Measurements from ENCODE around the gene BCAS3. TPM values are rescaled to one million over a fixed set of nuclear protein-coding genes. Genes with fewer than 3 reads are reported as not detected.

Gene BCAS3
- total and polyA plus RNA-seq, 4 experiments from 2014 or later = 27.0 to 45.2 (median 41.2) TPM

GRCh38 chr17:61155590-61156237 is 478.1 kb downstream of the BCAS3 start:
- no peak for DNase-seq
- H3K4me1 Mint-ChIP-seq = peaks cover 5 to 9% (median 8%) of the 10 kb centered on the region in 4 donors
- peaks cover 6% of the 10 kb centered on the region for H3K4me1 ChIP-seq (ENCODE audit: insufficient read depth, low read length)
- no peak overlapping the region for H3K27ac Mint-ChIP-seq
- POLR2A ChIA-PET (ENCODE audit: partially characterized antibody) = no interaction called here
- H3K9me3 ChIP-seq (ENCODE audit: control insufficient read depth in 1 of 2, low read length in 2 of 2) = no peaks in the 10 kb centered on the region
- no peak overlapping the region for H3K4me3 Mint-ChIP-seq
- H3K27me3 ChIP-seq (ENCODE audit: insufficient read depth, low read length) = no peaks in the 10 kb centered on the region
- no peak overlapping the region for H3K4me3 ChIP-seq (ENCODE audit: low read length in 2 of 2)
- peaks cover 0 to 1% (median 0%) of the 10 kb centered on the region in 8 donors for H3K9me3 Mint-ChIP-seq
- H3K27ac ChIP-seq (ENCODE audit: low read depth, low read length) = no peak overlapping the region
- no peaks in the 10 kb centered on the region for H3K36me3 ChIP-seq (ENCODE audit: insufficient read depth, low read length)
- no peaks in the 10 kb centered on the region for H3K36me3 Mint-ChIP-seq
- no peaks in the 10 kb centered on the region for H3K27me3 Mint-ChIP-seq
- CTCF ChIA-PET (ENCODE audit: partially characterized antibody) = interaction anchor here (0.7 kb wide), 1 partner anchor 70 kb away, joined by 3 read pairs; no protein-coding TSS in a partner anchor
- intact Hi-C loops (cut with micrococcal nuclease) = no loop called here

DNA sequence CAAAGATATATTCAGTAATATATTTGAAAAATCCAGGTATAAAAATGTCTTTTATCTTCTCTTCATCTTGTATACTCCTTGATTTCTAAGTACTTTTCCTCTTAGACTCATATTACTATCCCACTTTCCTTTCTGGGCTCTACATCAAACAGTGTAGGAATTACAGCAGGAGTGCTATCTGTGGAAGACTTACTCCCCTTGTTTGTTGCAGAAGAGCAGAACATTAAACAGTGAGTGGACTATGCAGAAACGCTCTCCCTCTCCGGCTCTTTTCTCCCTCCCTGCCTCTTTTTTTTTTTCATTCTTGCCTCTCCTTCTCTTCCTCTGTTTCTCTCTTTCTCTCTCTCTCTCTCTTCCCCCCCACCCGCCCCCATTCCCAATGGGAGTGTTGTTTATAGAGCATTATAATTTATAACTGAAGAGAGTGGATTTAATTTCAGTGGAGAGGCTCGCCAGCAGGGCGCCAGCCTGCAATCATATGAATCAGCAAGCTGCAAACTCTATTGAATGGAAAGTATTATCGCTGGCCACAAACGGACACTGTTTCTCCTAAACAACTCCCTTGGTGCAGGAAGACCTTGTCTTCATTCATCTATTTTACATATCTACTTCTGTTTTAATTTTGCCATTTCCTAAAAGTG is 479.7 kb downstream of the BCAS3 start:
- Histone ChIP-seq H3K9me3 (ENCODE audit: control insufficient read depth in 1 of 2, low read length in 2 of 2) (no peaks in the 10 kb centered on the region), H3K36me3 (ENCODE audit: insufficient read depth, low read length) (no peaks in the 10 kb centered on the region), H3K27ac (ENCODE audit: low read depth, low read length) (no peak overlapping the region), H3K4me3 (ENCODE audit: low read length in 2 of 2) (no peak overlapping the region), H3K4me1 (ENCODE audit: insufficient read depth, low read length) (peaks cover 12% of the 10 kb centered on the region), H3K27me3 (ENCODE audit: insufficient read depth, low read length) (no peaks in the 10 kb centered on the region)
- Mint-ChIP-seq H3K36me3 (no peaks in the 10 kb centered on the region), H3K9me3 (peaks cover 0 to 3% (median 0%) of the 10 kb centered on the region in 8 donors), H3K27ac (peak overlapping the region in 1 of 7 donors; percentile 23), H3K27me3 (no peaks in the 10 kb centered on the region), H3K4me3 (no peak overlapping the region), H3K4me1 (peaks cover 7 to 16% (median 9%) of the 10 kb centered on the region in 4 donors)
- intact Hi-C loops (cut with micrococcal nuclease) = no loop called here
- ChIA-PET POLR2A (ENCODE audit: partially characterized antibody) (no interaction called here), CTCF (ENCODE audit: partially characterized antibody) (no interaction called here)
- DNase-seq = no peak

DNA sequence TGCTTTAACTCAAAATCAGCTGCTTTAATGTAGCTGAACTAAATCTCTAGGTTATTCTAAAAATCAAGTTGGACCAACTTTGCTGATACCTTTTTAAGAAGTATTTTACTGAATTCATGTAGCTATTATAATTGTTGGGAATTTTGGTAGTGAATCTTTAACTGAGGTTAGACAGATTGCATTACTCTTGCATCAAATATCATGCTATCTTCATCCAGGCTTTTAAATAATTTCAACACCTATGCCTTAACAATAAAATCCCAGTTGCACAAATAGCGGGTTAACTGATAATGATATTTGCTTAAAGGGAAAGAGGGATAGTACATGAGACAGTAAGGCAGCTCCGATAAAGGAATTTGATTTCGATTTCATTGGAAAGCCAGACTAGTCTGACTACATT is 480.7 kb downstream of the BCAS3 start:
- no peaks in the 10 kb centered on the region for H3K27me3 Mint-ChIP-seq
- POLR2A ChIA-PET (ENCODE audit: partially characterized antibody) = no interaction called here
- no peaks in the 10 kb centered on the region for H3K27me3 ChIP-seq (ENCODE audit: insufficient read depth, low read length)

DNA sequence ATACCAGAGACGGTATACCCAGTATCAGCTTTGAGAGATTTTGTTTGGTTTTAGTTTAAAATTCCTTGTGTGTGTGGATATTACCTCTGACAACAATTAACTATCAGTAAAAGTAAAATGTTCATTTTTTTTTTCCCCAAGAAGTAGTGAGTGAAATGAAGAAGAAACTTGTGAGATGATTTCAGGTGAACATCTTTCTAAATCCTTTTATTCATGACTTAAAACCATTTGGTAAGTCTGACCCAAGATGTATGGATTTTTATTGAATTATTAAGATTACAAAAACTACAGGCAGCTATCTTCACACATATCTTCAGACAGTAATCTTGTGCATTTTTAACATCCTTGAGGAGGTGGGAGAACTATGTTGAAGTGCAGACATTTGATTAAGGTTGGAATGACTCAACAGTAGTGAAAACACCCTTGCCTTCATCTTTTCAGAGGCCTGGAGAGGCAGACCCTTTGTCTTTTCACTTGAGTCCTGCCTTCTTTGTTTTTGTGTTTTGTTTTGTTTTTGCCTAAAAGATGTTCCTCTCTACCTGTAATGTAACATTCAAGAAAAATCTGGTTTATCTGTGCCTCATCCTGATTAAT is 481.7 kb downstream of the BCAS3 start:
- no peaks in the 10 kb centered on the region for H3K27me3 ChIP-seq (ENCODE audit: insufficient read depth, low read length)
- Mint-ChIP-seq H3K27me3 (no peaks in the 10 kb centered on the region), H3K4me1 (peaks cover 7 to 16% (median 8%) of the 10 kb centered on the region in 4 donors), H3K36me3 (peaks cover 0 to 4% of the 10 kb centered on the region in 2 donors), H3K27ac (peak overlapping the region in 1 of 7 donors; percentile 6), H3K4me3 (no peak overlapping the region), H3K9me3 (peaks cover 0 to 4% (median 0%) of the 10 kb centered on the region in 8 donors)
- H3K4me3 ChIP-seq (ENCODE audit: low read length in 2 of 2) = no peak overlapping the region
- no peak for DNase-seq
- intact Hi-C loops (cut with micrococcal nuclease) = no loop called here
- ChIA-PET CTCF (ENCODE audit: partially characterized antibody) (interaction anchor here (1.2 kb wide), 1 partner anchor 258 kb away, joined by 3 read pairs; no protein-coding TSS in a partner anchor), POLR2A (ENCODE audit: partially characterized antibody) (no interaction called here)
- no peaks in the 10 kb centered on the region for H3K36me3 ChIP-seq (ENCODE audit: insufficient read depth, low read length)
- peaks cover 12% of the 10 kb centered on the region for H3K4me1 ChIP-seq (ENCODE audit: insufficient read depth, low read length)
- H3K27ac ChIP-seq (ENCODE audit: low read depth, low read length) = no peak overlapping the region
- no peaks in the 10 kb centered on the region for H3K9me3 ChIP-seq (ENCODE audit: control insufficient read depth in 1 of 2, low read length in 2 of 2)

More for the DNA sequence above, 480.7 kb downstream of the BCAS3 start:
- no peak for DNase-seq
- CTCF ChIA-PET (ENCODE audit: partially characterized antibody) = interaction anchor here (1.2 kb wide), 1 partner anchor 259 kb away, joined by 3 read pairs; no protein-coding TSS in a partner anchor
- H3K4me1 Mint-ChIP-seq = peaks cover 7 to 16% (median 9%) of the 10 kb centered on the region in 4 donors
- Histone ChIP-seq H3K36me3 (ENCODE audit: insufficient read depth, low read length) (no peaks in the 10 kb centered on the region), H3K9me3 (ENCODE audit: control insufficient read depth in 1 of 2, low read length in 2 of 2) (no peaks in the 10 kb centered on the region), H3K27ac (ENCODE audit: low read depth, low read length) (no peak overlapping the region), H3K4me1 (ENCODE audit: insufficient read depth, low read length) (peaks cover 12% of the 10 kb centered on the region), H3K4me3 (ENCODE audit: low read length in 2 of 2) (no peak overlapping the region)
- H3K4me3 Mint-ChIP-seq = no peak overlapping the region
- H3K9me3 Mint-ChIP-seq = peaks cover 0 to 3% (median 0%) of the 10 kb centered on the region in 8 donors
- intact Hi-C loops (cut with micrococcal nuclease) = no loop called here
- no peaks in the 10 kb centered on the region for H3K36me3 Mint-ChIP-seq
- H3K27ac Mint-ChIP-seq = no peak overlapping the region

- Histone ChIP-seq H3K27ac (ENCODE audit: low read depth, low read length) (no peak overlapping the region), H3K27me3 (ENCODE audit: insufficient read depth, low read length) (no peaks in the 10 kb centered on the region), H3K36me3 (ENCODE audit: insufficient read depth, low read length) (no peaks in the 10 kb centered on the region), H3K9me3 (ENCODE audit: control insufficient read depth in 1 of 2, low read length in 2 of 2) (no peaks in the 10 kb centered on the region), H3K4me1 (ENCODE audit: insufficient read depth, low read length) (peaks cover 12% of the 10 kb centered on the region), H3K4me3 (ENCODE audit: low read length in 2 of 2) (no peak overlapping the region)
- Mint-ChIP-seq H3K27ac (no peak overlapping the region), H3K36me3 (peaks cover 3 to 8% of the 10 kb centered on the region in 2 donors), H3K27me3 (no peaks in the 10 kb centered on the region), H3K9me3 (peaks cover 0 to 8% (median 3%) of the 10 kb centered on the region in 8 donors), H3K4me1 (peaks cover 7 to 16% (median 8%) of the 10 kb centered on the region in 4 donors), H3K4me3 (no peak overlapping the region)
- intact Hi-C loops (cut with micrococcal nuclease) = no loop called here
- no peak for DNase-seq
- ChIA-PET POLR2A (ENCODE audit: partially characterized antibody) (no interaction called here), CTCF (ENCODE audit: partially characterized antibody) (no interaction called here)
Measured at GRCh38 chr17:61160204-61160603, 482.6 kb downstream of the BCAS3 start.

- Histone ChIP-seq H3K27ac (ENCODE audit: low read depth, low read length) (no peak overlapping the region), H3K27me3 (ENCODE audit: insufficient read depth, low read length) (no peaks in the 10 kb centered on the region), H3K4me3 (ENCODE audit: low read length in 2 of 2) (no peak overlapping the region), H3K9me3 (ENCODE audit: control insufficient read depth in 1 of 2, low read length in 2 of 2) (no peaks in the 10 kb centered on the region), H3K4me1 (ENCODE audit: insufficient read depth, low read length) (peaks cover 12% of the 10 kb centered on the region), H3K36me3 (ENCODE audit: insufficient read depth, low read length) (no peaks in the 10 kb centered on the region)
- Mint-ChIP-seq H3K36me3 (peaks cover 3 to 8% of the 10 kb centered on the region in 2 donors), H3K4me1 (peaks cover 7 to 16% (median 8%) of the 10 kb centered on the region in 4 donors), H3K27me3 (no peaks in the 10 kb centered on the region), H3K27ac (no peak overlapping the region), H3K9me3 (peaks cover 0 to 8% (median 3%) of the 10 kb centered on the region in 8 donors), H3K4me3 (peak overlapping the region in 1 of 8 donors; percentile 7)
- intact Hi-C loops (cut with micrococcal nuclease) = no loop called here
- CTCF ChIA-PET (ENCODE audit: partially characterized antibody) = no interaction called here
- POLR2A ChIA-PET (ENCODE audit: partially characterized antibody) = no interaction called here
- DNase-seq = no peak
Measured at GRCh38 chr17:61160789-61161445, 483.3 kb downstream of the BCAS3 start.

DNA sequence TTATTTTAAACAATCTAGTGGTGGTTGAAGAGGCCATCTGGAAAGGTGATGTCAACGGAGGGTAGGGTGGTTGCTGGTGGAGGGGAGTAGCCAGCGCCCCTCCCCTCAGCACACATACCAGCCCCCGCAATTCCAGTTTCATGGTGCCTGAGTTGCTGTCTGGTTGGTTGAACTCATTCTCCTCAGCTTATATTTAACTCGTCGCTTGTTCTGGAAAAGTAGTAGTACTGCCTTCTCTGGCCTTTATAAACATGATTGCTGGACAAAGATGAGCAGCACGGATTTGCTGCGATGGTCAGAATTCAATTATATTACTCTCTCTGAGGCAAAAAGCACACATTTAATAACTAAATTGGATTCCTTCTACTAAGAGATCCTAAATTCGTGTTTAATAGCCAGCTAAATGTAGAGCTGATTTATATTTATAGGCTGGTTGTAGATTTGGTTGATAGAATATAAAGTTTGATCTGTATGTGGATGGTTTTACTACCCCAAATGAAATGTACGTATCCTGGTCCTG is 484.0 kb downstream of the BCAS3 start:
- Mint-ChIP-seq H3K4me1 (peaks cover 7 to 16% (median 8%) of the 10 kb centered on the region in 4 donors), H3K36me3 (peaks cover 3 to 8% of the 10 kb centered on the region in 2 donors), H3K27ac (no peak overlapping the region), H3K9me3 (peaks cover 0 to 8% (median 3%) of the 10 kb centered on the region in 8 donors), H3K4me3 (peak overlapping the region in 1 of 8 donors; percentile 1), H3K27me3 (no peaks in the 10 kb centered on the region)
- H3K4me3 ChIP-seq (ENCODE audit: low read length in 2 of 2) = no peak overlapping the region
- H3K9me3 ChIP-seq (ENCODE audit: control insufficient read depth in 1 of 2, low read length in 2 of 2) = no peaks in the 10 kb centered on the region
- ChIA-PET CTCF (ENCODE audit: partially characterized antibody) (no interaction called here), POLR2A (ENCODE audit: partially characterized antibody) (no interaction called here)
- H3K36me3 ChIP-seq (ENCODE audit: insufficient read depth, low read length) = no peaks in the 10 kb centered on the region
- intact Hi-C loops (cut with micrococcal nuclease) = no loop called here
- H3K27ac ChIP-seq (ENCODE audit: low read depth, low read length) = no peak overlapping the region
- peaks cover 12% of the 10 kb centered on the region for H3K4me1 ChIP-seq (ENCODE audit: insufficient read depth, low read length)
- no peak for DNase-seq
- H3K27me3 ChIP-seq (ENCODE audit: insufficient read depth, low read length) = no peaks in the 10 kb centered on the region
